GM12878 (cell line): ENCODE results near the gene PFKFB3. TPM values are rescaled to one million over a fixed set of nuclear protein-coding genes. Genes with fewer than 3 reads are reported as not detected.

Experiments used
- ATAC-seq: fragments of 200-7000 bp; cut with Tn5 transposase; 3 replicates; pipeline ENCODE4 v1.9.1; 2020; ENCODE audit warnings: mild to moderate bottlenecking, moderate library complexity
- BruUV-seq: library from RNA; stranded (reverse); fragments of 400-500 nt; replicated peaks from 2 replicates; lab custom pipeline; 2021; lab: Mats Ljungman, UMichigan
- CTCF ChIA-PET: fragments of 300-600 bp; sonication (Branson Sonifier 250); formaldehyde crosslinking; extraction: SDS; loops from one replicate; lab custom pipeline; 2021; ENCODE audit warnings: inconsistent platforms; lab: Yijun Ruan, JAX
- POLR2A ChIA-PET: fragments of 350-600 bp; formaldehyde crosslinking; extraction: SDS; loops from one replicate; lab custom pipeline; 2021; ENCODE audit warnings: inconsistent platforms; lab: Charles Lee
- RAD21 ChIA-PET: fragments of 300-600 bp; sonication (Branson Sonifier 250); formaldehyde crosslinking; loops from one replicate; lab custom pipeline; 2023; ENCODE audit warnings: antibody characterized with exemption; ENCODE audit not compliant: unreplicated experiment; lab: Charles Lee
- SMC1A ChIA-PET: fragments of 300-600 bp; sonication (Branson Sonifier 250); formaldehyde crosslinking; loops from one replicate; lab custom pipeline; 2023; ENCODE audit not compliant: unreplicated experiment, uncharacterized antibody; lab: Charles Lee
- DNase-seq: peaks from one replicate; pipeline ENCODE4 v3.0.0-alpha.2; 2011; ENCODE audit warnings: low read depth, low spot score
- FAIRE-seq: peaks from 3 replicates; lab custom pipeline; 2011; peaks lifted over from hg19 to GRCh38; lab: Jason Lieb, UNC
- H2AFZ ChIP-seq: 2 replicates; pipeline ENCODE4 v1.6.0; 2011; ENCODE audit warnings: low read depth, low read length, control low read depth; ENCODE audit not compliant: control insufficient read depth
- H3K27ac ChIP-seq: 2 replicates; pipeline ENCODE4 v1.5.1; 2011; ENCODE audit warnings: control low read depth; ENCODE audit not compliant: control insufficient read depth, insufficient read depth
- H3K27me3 ChIP-seq, 2 experiments: replicated peaks in 1 of 2; 2 replicates each; pipeline versions ENCODE4 v1.6.0 to v1.6.1; 2011; ENCODE audit warnings: low read length in 1 of 2; ENCODE audit not compliant: control insufficient read depth in 2 of 2, insufficient read depth in 2 of 2
- H3K36me3 ChIP-seq, 2 experiments: 2 replicates each; pipeline ENCODE4 v1.5.1; 2011; ENCODE audit warnings: low read length in 1 of 2; ENCODE audit not compliant: control insufficient read depth in 2 of 2, insufficient read depth in 2 of 2
- H3K4me1 ChIP-seq: 2 replicates; pipeline ENCODE4 v1.6.1; 2011; ENCODE audit warnings: mild to moderate bottlenecking, low read length, moderate library complexity, mixed read lengths; ENCODE audit not compliant: control insufficient read depth, insufficient read depth
- H3K4me2 ChIP-seq: 2 replicates; pipeline ENCODE4 v1.6.0; 2011; ENCODE audit warnings: control low read depth; ENCODE audit not compliant: control insufficient read depth, insufficient read depth
- H3K4me3 ChIP-seq: fragments of 200-600 bp; sonication (generic); 2 replicates; pipeline ENCODE4 v1.5.1; 2016
- H3K79me2 ChIP-seq: 2 replicates; pipeline ENCODE4 v1.6.0; 2011; ENCODE audit warnings: low read length; ENCODE audit not compliant: control insufficient read depth, insufficient read depth
- H3K9ac ChIP-seq: 2 replicates; pipeline ENCODE4 v1.8.0; 2011; ENCODE audit warnings: low read length, control low read depth, mixed read lengths; ENCODE audit not compliant: control insufficient read depth, insufficient read depth
- H3K9me3 ChIP-seq: replicated peaks from 3 replicates; pipeline ENCODE4 v1.5.1; 2011; ENCODE audit warnings: mild to moderate bottlenecking, low read length; ENCODE audit not compliant: control insufficient read depth, insufficient read depth
- H4K20me1 ChIP-seq: 2 replicates; pipeline ENCODE4 v1.6.0; 2011; ENCODE audit not compliant: control insufficient read depth, insufficient read depth
- CBX5 ChIP-seq: sonication (generic); IDR thresholded peaks from 2 replicates; pipeline ENCODE4 v1.6.1; 2016; ENCODE audit warnings: low read depth, moderate library complexity, mild to moderate bottlenecking, inconsistent platforms
- JUNB ChIP-seq: IDR thresholded peaks from 2 replicates; pipeline ENCODE4 v1.6.1; 2016; ENCODE audit warnings: antibody characterized with exemption, mild to moderate bottlenecking
- NFXL1 ChIP-seq: fragments of 450-650 bp; IDR thresholded peaks from 2 replicates; pipeline ENCODE4 v1.6.1; 2017; ENCODE audit warnings: antibody characterized with exemption, mild to moderate bottlenecking, borderline replicate concordance
- NFYA ChIP-seq: IDR thresholded peaks from 2 replicates; pipeline ENCODE4 v1.6.1; 2011; ENCODE audit warnings: low read depth, mild to moderate bottlenecking, low read length, improper control_type of control experiment, borderline replicate concordance
- PAX5 ChIP-seq: IDR thresholded peaks from 2 replicates; pipeline ENCODE4 v1.6.1; 2011; ENCODE audit warnings: low read depth, low read length, borderline replicate concordance
- WGBS: methylation state at CpG from one replicate; pipeline ENCODE4 v1.1.6; 2016; ENCODE audit warnings: low lambda C conversion rate; ENCODE audit not compliant: insufficient replicate concordance, insufficient coverage; ENCODE audit errors: missing lambda C conversion rate; 5-methylcytosine and 5-hydroxymethylcytosine counted together
- in situ Hi-C: fragments of 300-500 bp; cut with MboI; formaldehyde crosslinking; loops from 9 replicates; pipeline ENCODE4 v1.14.3; 2018; ENCODE audit warnings: mixed read lengths
- intact Hi-C: fragments of 100-400 bp; cut with micrococcal nuclease; formaldehyde crosslinking; loops from one replicate; pipeline ENCODE4 v1.14.2; 2022; ENCODE audit not compliant: unreplicated experiment
- polyA plus RNA-seq, 11 experiments: library from polyadenylated mRNA; depleted of rRNA in 4 of 11; unstranded in 6 of 11; stranded (reverse) in 5 of 11; fragments of >200 nt; fragmentation: Nextera tagmentation in 4 of 11; fragmentation: Illumina TruSeq in 1 of 11; extraction: Ambion mirVana in 4 of 11; extraction: Trizol in 1 of 11; gene quantifications; 1 replicate in 1 of 11; 2 replicates in 10 of 11; pipeline versions ENCODE4 v1.2.1 to v1.2.3, GENCODE V29; 2011 to 2016; ENCODE audit warnings: inconsistent platforms in 2 of 11, missing spikeins in 2 of 11, low read depth in 1 of 11
- total RNA-seq, 4 experiments: library from RNA; depleted of rRNA in 3 of 4; stranded (reverse); fragments of >200 nt in 3 of 4; fragmentation: Illumina TruSeq in 1 of 4; extraction: Trizol in 1 of 4; gene quantifications; 2 replicates each; pipeline versions ENCODE4 v1.2.1 to v1.2.3, GENCODE V29; 2013 to 2021
- TF ChIP-seq, protein P1 (sequence below): IDR thresholded peaks from 2 replicates; pipeline ENCODE4 v1.6.1; 2012; ENCODE audit warnings: low read depth, low read length, improper control_type of control experiment
- TF ChIP-seq, protein P2 (sequence below): fragments of 450-650 bp; IDR thresholded peaks from 2 replicates; pipeline ENCODE4 v1.6.1; 2017; ENCODE audit warnings: mild to moderate bottlenecking
- TF ChIP-seq, protein P3 (sequence below): fragments of 450-650 bp; formaldehyde crosslinking; IDR thresholded peaks from 2 replicates; pipeline ENCODE4 v1.5.0; 2022; ENCODE audit warnings: mild to moderate bottlenecking, missing genetic modification characterization
- TF ChIP-seq, protein P4 (sequence below): fragments of 450-650 bp; conservative IDR thresholded peaks from 2 replicates; pipeline ENCODE4 v1.6.1; 2017; ENCODE audit warnings: mild to moderate bottlenecking, moderate library complexity

The PFKFB3 gene
- total and polyA plus RNA-seq, 10 of the 15 experiments (the other 5 are each of a cell fraction or from before 2014, with no cell fraction given), result 1.6 to 46.7 (median 13.7) TPM

DNA sequence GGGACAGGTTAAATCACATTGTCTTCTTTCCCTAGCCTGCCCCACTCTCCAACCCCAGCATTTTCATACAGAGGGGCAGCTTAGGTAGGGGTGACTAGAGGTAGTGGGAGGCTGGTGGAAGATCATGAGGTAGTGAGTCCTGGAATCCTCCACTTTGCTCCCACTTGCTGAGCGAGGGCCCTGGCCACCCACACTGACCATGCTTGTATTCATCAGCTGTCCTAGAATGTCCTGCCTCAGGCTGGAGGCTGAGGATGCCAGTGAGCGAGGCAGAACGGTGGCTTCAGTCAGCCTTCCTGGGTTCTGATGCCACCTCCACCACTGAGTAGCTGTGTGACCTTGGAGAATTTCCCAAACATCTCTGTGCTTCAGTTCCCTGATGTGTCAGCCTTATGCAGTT, 34.6 kb upstream of the PFKFB3 start (continued):
- TF ChIP-seq, protein P1, sequence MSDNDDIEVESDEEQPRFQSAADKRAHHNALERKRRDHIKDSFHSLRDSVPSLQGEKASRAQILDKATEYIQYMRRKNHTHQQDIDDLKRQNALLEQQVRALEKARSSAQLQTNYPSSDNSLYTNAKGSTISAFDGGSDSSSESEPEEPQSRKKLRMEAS, result no peak
- no peak for TF ChIP-seq PAX5
- no peak for TF ChIP-seq NFXL1
- no peak for TF ChIP-seq CBX5
- no peak for TF ChIP-seq NFYA
- TF ChIP-seq, protein P2, sequence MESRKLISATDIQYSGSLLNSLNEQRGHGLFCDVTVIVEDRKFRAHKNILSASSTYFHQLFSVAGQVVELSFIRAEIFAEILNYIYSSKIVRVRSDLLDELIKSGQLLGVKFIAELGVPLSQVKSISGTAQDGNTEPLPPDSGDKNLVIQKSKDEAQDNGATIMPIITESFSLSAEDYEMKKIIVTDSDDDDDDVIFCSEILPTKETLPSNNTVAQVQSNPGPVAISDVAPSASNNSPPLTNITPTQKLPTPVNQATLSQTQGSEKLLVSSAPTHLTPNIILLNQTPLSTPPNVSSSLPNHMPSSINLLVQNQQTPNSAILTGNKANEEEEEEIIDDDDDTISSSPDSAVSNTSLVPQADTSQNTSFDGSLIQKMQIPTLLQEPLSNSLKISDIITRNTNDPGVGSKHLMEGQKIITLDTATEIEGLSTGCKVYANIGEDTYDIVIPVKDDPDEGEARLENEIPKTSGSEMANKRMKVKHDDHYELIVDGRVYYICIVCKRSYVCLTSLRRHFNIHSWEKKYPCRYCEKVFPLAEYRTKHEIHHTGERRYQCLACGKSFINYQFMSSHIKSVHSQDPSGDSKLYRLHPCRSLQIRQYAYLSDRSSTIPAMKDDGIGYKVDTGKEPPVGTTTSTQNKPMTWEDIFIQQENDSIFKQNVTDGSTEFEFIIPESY, result no peak

DNA sequence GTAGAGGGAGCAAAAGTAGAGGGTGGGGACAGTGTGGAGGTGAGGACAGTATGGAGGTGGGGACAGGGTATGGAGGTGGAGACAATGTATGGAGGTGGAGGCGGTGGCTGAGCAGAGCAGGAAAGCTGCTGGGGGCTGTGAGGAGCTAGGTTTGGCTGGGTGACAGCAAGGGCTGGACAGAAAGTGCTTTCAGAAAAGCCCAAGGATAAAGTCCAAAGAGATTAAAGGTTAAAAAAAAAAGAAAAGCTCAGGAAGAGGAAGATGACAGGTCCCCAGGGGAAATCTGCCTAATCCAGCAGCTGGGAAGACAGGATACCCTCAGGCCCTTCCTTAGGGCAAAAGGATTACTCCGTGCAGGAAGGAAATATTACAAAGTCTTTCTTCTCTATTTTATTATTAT, 32.1 kb upstream of the PFKFB3 start:
- Histone ChIP-seq H3K4me2 (no peak overlapping the region), H3K27me3 (no peaks in the 10 kb centered on the region), H3K36me3 (peaks cover 2 to 7% of the 10 kb centered on the region in 2 experiments), H3K79me2 (peaks cover 37% of the 10 kb centered on the region), H4K20me1 (no peaks in the 10 kb centered on the region; the same call in none of the 2 replicates), H3K27ac (no peak overlapping the region), H2AFZ (no peak overlapping the region), H3K4me3 (no peak overlapping the region), H3K9me3 (no peaks in the 10 kb centered on the region), H3K4me1 (no peaks in the 10 kb centered on the region; the same call in 1 of the 2 replicates), H3K9ac (no peak overlapping the region)
- BruUV-seq, result no TSS peak
- CTCF ChIA-PET, result interaction anchor here (1.2 kb wide), 1 partner anchor 32 kb away, joined by 3 read pairs; the partner anchor contains the start of gene PFKFB3
- SMC1A ChIA-PET, result interaction anchor here (0.6 kb wide), 1 partner anchor 15 kb away, joined by 3 read pairs; no protein-coding TSS in a partner anchor
- in situ Hi-C loops (no loop called here), intact Hi-C loops (no loop called here)
- RAD21 ChIA-PET, result interaction anchor here (0.7 to 1.2 kb wide), 2 partner anchors 178 to 231 kb away, joined by 3 read pairs; no protein-coding TSS in a partner anchor
- FAIRE-seq (no peak), ATAC-seq (no peak), DNase-seq (no peak)
- 97% methylated on average over 2 of the region's 2 CpGs for WGBS
- POLR2A ChIA-PET, result interaction anchor here (0.7 kb wide), 1 partner anchor 125 kb away, joined by 3 read pairs; no protein-coding TSS in a partner anchor
- TF ChIP-seq, protein P3, sequence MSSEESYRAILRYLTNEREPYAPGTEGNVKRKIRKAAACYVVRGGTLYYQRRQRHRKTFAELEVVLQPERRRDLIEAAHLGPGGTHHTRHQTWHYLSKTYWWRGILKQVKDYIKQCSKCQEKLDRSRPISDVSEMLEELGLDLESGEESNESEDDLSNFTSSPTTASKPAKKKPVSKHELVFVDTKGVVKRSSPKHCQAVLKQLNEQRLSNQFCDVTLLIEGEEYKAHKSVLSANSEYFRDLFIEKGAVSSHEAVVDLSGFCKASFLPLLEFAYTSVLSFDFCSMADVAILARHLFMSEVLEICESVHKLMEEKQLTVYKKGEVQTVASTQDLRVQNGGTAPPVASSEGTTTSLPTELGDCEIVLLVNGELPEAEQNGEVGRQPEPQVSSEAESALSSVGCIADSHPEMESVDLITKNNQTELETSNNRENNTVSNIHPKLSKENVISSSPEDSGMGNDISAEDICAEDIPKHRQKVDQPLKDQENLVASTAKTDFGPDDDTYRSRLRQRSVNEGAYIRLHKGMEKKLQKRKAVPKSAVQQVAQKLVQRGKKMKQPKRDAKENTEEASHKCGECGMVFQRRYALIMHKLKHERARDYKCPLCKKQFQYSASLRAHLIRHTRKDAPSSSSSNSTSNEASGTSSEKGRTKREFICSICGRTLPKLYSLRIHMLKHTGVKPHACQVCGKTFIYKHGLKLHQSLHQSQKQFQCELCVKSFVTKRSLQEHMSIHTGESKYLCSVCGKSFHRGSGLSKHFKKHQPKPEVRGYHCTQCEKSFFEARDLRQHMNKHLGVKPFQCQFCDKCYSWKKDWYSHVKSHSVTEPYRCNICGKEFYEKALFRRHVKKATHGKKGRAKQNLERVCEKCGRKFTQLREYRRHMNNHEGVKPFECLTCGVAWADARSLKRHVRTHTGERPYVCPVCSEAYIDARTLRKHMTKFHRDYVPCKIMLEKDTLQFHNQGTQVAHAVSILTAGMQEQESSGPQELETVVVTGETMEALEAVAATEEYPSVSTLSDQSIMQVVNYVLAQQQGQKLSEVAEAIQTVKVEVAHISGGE, result no peak
- TF ChIP-seq, protein P4, sequence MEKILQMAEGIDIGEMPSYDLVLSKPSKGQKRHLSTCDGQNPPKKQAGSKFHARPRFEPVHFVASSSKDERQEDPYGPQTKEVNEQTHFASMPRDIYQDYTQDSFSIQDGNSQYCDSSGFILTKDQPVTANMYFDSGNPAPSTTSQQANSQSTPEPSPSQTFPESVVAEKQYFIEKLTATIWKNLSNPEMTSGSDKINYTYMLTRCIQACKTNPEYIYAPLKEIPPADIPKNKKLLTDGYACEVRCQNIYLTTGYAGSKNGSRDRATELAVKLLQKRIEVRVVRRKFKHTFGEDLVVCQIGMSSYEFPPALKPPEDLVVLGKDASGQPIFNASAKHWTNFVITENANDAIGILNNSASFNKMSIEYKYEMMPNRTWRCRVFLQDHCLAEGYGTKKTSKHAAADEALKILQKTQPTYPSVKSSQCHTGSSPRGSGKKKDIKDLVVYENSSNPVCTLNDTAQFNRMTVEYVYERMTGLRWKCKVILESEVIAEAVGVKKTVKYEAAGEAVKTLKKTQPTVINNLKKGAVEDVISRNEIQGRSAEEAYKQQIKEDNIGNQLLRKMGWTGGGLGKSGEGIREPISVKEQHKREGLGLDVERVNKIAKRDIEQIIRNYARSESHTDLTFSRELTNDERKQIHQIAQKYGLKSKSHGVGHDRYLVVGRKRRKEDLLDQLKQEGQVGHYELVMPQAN, result no peak
- no peak for TF ChIP-seq JUNB
